ENCODE measurements around the gene METTL15.

DNA sequence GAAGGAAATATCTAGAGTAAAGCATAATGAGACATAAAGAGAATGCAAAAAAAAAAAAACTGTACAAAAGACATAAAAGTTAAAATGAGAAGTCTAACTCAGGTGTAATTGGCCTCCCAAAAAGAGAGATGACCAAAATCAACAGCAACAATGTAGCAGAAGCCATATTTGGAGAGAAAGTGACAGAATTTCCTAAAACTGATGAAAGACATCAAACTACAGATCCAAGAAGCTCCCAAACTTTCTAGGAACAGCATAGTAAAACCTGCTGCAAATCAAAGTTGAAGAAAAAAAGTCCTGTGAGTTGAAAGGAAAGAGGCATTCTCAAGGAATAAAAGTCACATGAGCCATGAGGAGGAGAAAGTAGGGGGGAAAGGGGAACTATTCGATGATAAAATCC, 231.3 kb downstream of the METTL15 start:
- TF ChIP-seq CTCF (IDR thresholded peaks at IDR 0.05; ENCODE audit: control extremely low read depth in 1 of 3, insufficient read depth in 1 of 3, low read depth in 1 of 3, low read length in 3 of 3) (no peak), CBX5 (IDR thresholded peaks at IDR 0.05; ENCODE audit: low read depth, low read length) (no peak)
